Adipocyte (in vitro differentiated cells): Measurements from ENCODE around the gene AHCTF1.
"Not testable (repeated sequence)": the region's sequence is repeated elsewhere in the genome, so short reads cannot be mapped to it uniquely, and the experiment has no call there.

ENCODE experiments used
- DNase-seq: peaks from one replicate; pipeline ENCODE4 v3.0.0-alpha.2; 2015; ENCODE audit warnings: low read depth
- H3K27me3 ChIP-seq: replicated peaks from 2 replicates; pipeline ENCODE4 v1.7.0; 2013; ENCODE audit warnings: mild to moderate bottlenecking, low read length, moderate library complexity; ENCODE audit not compliant: control insufficient read depth, insufficient read depth
- H3K36me3 ChIP-seq: 2 replicates; pipeline ENCODE4 v1.7.0; 2013; ENCODE audit warnings: low read length, mild to moderate bottlenecking, moderate library complexity; ENCODE audit not compliant: control insufficient read depth, insufficient read depth, severe bottlenecking
- H3K4me1 ChIP-seq: 2 replicates; pipeline ENCODE4 v1.7.0; 2013; ENCODE audit warnings: mild to moderate bottlenecking, low read length, moderate library complexity; ENCODE audit not compliant: control insufficient read depth, insufficient read depth
- H3K4me3 ChIP-seq: 2 replicates; pipeline ENCODE4 v1.7.0; 2013; ENCODE audit warnings: mild to moderate bottlenecking, low read length, moderate library complexity
- H3K9ac ChIP-seq: 2 replicates; pipeline ENCODE4 v1.7.0; 2013; ENCODE audit warnings: mild to moderate bottlenecking, low read length, moderate library complexity
- H3K9me3 ChIP-seq: 2 replicates; pipeline ENCODE4 v1.7.0; 2013; ENCODE audit warnings: mild to moderate bottlenecking, low read length, moderate library complexity; ENCODE audit not compliant: control insufficient read depth

AHCTF1 gene

DNA sequence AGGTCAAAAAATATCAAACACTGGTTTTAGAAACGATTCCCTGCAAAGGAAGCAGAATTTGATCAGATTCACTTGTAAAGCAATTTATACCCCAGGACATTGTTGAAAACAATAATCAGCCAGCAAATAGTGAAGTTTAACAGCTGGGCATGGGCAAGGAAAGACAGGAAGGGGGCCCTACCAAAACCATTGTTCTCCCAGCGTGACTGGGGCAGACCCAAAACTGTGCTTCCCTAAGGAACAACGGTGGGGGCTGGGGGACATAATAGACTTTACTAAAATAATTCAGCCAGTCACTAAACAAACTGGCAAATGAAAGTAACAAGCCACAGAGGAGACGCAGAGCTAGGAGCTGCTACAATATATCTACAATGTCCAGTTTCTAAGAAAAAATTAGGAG is 100.2 kb downstream of the AHCTF1 start:
- Histone ChIP-seq H3K4me3 (no peak overlapping the region), H3K4me1 (peaks cover 1% of the 10 kb centered on the region), H3K36me3 (no peaks in the 10 kb centered on the region), H3K27me3 (no peaks in the 10 kb centered on the region), H3K9ac (no peak overlapping the region), H3K9me3 (peaks cover 13% of the 10 kb centered on the region)
- DNase-seq = no peak

GRCh38 chr1:246828818-246829217 is 102.9 kb downstream of the AHCTF1 start:
- H3K27me3 ChIP-seq = no peaks in the 10 kb centered on the region
- H3K9me3 ChIP-seq = peaks cover 13% of the 10 kb centered on the region
- DNase-seq = no peak

GRCh38 chr1:246827396-246827795 is 104.4 kb downstream of the AHCTF1 start:
- H3K4me1 ChIP-seq = no peaks in the 10 kb centered on the region

More at GRCh38 chr1:246828818-246829217, 102.9 kb downstream of the AHCTF1 start:
- Histone ChIP-seq H3K4me1 (no peaks in the 10 kb centered on the region), H3K9ac (no peak overlapping the region), H3K4me3 (no peak overlapping the region), H3K36me3 (no peaks in the 10 kb centered on the region)

DNA sequence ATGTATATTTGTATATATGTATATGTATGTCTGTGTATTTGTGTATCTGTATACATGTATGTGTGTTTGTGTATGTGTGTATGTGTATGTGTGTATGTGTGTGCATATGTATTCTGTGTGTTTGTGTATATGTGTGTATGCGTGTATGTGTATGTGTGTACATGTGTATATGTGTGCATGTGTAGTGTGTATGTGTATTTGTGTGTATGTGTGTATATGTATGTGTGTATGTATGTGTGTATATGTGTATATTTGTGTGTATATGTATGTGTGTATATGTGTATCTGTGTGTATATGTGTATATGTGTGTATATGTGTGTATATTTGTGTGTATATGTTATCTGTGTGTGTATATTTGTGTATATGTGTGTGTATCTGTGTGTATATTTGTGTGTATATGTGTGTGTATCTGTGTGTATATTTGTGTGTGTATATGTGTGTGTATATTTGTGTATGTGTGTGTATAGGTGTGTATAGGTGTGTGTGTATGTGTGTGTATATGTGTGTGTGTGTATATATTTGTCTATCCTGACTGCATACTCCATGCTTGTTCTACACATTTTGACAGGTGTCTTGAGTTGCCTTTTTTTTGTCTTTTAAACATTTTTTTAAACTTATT is 106.1 kb downstream of the AHCTF1 start:
- Histone ChIP-seq H3K9ac (no peak overlapping the region), H3K27me3 (peaks cover 8% of the 10 kb centered on the region), H3K4me1 (no peaks in the 10 kb centered on the region)

More at GRCh38 chr1:246827396-246827795, 104.4 kb downstream of the AHCTF1 start:
- Histone ChIP-seq H3K4me3 (no peak overlapping the region), H3K9ac (no peak overlapping the region), H3K36me3 (no peaks in the 10 kb centered on the region), H3K9me3 (peaks cover 13% of the 10 kb centered on the region), H3K27me3 (no peaks in the 10 kb centered on the region)
- no peak for DNase-seq

GRCh38 chr1:246824541-246824940 is 107.2 kb downstream of the AHCTF1 start:
- Histone ChIP-seq H3K4me3 (no peak overlapping the region), H3K9me3 (peaks cover 9% of the 10 kb centered on the region), H3K36me3 (no peaks in the 10 kb centered on the region), H3K27me3 (peaks cover 14% of the 10 kb centered on the region), H3K9ac (no peak overlapping the region), H3K4me1 (no peaks in the 10 kb centered on the region)
- DNase-seq = no peak

More for the DNA sequence above, 106.1 kb downstream of the AHCTF1 start:
- Histone ChIP-seq H3K4me3 (no peak overlapping the region), H3K9me3 (peaks cover 13% of the 10 kb centered on the region), H3K36me3 (no peaks in the 10 kb centered on the region)
- no peak for DNase-seq

DNA sequence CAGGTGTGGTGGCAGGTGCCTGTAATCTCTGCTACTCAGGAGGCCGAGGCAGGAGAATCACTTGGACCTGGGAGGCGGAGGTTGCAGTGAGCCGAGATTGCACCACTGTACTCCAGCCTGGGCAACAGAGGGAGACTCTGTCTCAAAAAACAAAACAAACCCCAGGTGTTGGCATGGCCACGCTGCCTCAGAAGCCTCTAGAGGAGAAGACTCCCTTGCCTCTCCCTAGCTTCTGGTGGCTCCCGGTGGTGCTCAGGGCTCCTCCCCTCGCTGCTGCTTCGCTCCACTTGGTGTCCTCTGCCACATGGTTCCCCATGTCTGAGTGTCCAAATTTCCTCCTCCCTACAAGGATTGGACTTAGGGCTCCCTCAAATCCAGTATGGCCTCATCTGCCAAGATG is 109.6 kb downstream of the AHCTF1 start:
- H3K27me3 ChIP-seq = peaks cover 19% of the 10 kb centered on the region
- H3K9me3 ChIP-seq, DNase-seq, H3K4me3 ChIP-seq, H3K4me1 ChIP-seq, H3K36me3 ChIP-seq, H3K9ac ChIP-seq: not testable (repeated sequence)

- DNase-seq = no peak
- H3K27me3 ChIP-seq = peaks cover 21% of the 10 kb centered on the region
- H3K9me3 ChIP-seq = no peaks in the 10 kb centered on the region
- H3K36me3 ChIP-seq = no peaks in the 10 kb centered on the region
- no peak overlapping the region for H3K4me3 ChIP-seq
- H3K9ac ChIP-seq = no peak overlapping the region
- no peaks in the 10 kb centered on the region for H3K4me1 ChIP-seq
Measured at GRCh38 chr1:246820666-246821065, 111.1 kb downstream of the AHCTF1 start.

DNA sequence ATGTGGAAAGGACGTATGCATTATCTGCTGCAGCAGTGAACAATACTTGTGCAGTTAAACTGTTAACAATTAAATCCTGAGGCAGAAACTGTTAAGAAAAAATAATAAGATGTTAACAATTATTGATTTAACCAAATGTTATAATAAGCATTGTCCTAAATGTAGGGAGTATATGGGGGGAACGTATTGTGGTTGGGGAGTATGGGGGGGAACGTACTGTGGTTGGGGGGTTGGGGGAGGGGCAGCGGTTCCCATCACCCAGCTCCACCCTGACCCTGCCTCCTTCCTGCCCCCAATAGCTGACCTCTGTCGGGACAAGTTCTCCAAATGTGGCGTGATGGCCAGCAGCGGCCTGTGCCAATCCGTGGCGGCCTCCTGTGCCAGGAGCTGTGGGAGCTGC is 114.0 kb downstream of the AHCTF1 start:
- H3K9ac ChIP-seq, H3K4me1 ChIP-seq, H3K36me3 ChIP-seq, H3K4me3 ChIP-seq, H3K9me3 ChIP-seq: not testable (repeated sequence)
- peak; percentile 28 for DNase-seq
- H3K27me3 ChIP-seq = peaks cover 33% of the 10 kb centered on the region

GRCh38 chr1:246815693-246816270 is 116.0 kb downstream of the AHCTF1 start:
- Histone ChIP-seq H3K4me3 (no peak overlapping the region), H3K27me3 (peaks cover 26% of the 10 kb centered on the region), H3K4me1 (no peaks in the 10 kb centered on the region), H3K36me3 (no peaks in the 10 kb centered on the region), H3K9ac (no peak overlapping the region), H3K9me3 (no peaks in the 10 kb centered on the region)
- no peak for DNase-seq

DNA sequence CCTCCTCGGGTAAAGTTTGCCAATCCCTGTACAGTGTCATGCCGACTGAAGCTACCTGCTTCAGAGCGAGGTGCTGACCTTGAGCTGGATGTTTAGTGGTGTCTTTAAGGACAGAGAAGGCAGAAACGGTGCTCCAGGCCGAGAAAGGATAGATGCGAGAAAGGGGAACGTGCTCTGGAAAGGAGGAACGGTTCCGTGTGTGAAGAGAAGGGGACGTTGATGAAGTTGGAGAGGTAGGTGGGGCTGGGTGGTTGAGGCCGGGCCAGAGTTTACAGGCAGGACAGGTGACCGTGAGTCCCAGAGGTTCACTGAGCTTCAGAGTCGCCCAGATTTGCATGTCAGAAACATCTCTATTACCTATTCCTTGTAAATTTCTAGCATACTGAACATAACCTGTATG is 116.9 kb downstream of the AHCTF1 start:
- Histone ChIP-seq H3K9me3 (no peaks in the 10 kb centered on the region), H3K36me3 (no peaks in the 10 kb centered on the region), H3K27me3 (peaks cover 19% of the 10 kb centered on the region), H3K4me1 (no peaks in the 10 kb centered on the region), H3K4me3 (no peak overlapping the region), H3K9ac (no peak overlapping the region)
- DNase-seq = no peak

DNA sequence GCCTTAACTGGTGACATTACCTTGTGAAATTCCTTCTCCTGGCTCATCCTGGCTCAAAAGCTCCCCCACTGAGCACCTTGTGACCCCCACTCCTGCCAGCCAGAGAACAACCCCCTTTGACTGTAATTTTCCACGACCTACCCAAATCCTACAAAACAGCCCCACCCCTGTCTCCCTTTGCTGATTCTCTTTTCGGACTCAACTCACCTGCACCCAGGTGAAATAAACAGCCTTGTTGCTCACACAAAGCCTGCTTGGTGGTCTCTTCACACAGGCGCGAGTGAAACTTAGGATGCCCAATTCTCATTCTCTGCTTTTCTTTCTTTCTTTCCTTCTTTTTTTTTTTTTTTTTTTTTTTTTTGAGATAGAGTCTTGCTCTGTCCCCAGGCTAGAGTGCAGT is 118.4 kb downstream of the AHCTF1 start:
- H3K9me3 ChIP-seq, H3K36me3 ChIP-seq, H3K4me3 ChIP-seq, H3K9ac ChIP-seq, H3K4me1 ChIP-seq, DNase-seq: not testable (repeated sequence)
- H3K27me3 ChIP-seq = peaks cover 28% of the 10 kb centered on the region

DNA sequence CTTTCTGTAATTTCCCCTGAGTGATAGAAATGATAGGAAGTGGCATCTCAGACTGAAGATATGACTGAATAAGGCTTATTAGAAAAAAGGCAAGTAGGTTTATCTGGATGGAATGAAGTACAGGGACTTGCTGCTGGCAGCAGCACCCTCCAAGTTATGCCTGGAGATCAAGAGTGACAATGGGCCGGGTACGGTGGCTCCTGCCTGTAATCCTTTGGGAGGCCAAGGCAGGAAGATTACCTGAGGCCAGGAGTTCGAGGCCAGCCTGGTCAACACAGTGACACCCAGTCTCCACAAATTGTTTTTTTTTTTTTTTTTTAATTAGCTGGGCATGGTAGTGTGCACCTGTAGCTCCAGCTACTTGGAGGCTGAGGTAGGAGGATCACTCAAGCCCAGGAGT is 119.8 kb downstream of the AHCTF1 start:
- Histone ChIP-seq H3K36me3 (no peaks in the 10 kb centered on the region), H3K4me3 (no peak overlapping the region), H3K4me1 (no peaks in the 10 kb centered on the region), H3K9ac (no peak overlapping the region), H3K27me3 (peaks cover 23% of the 10 kb centered on the region), H3K9me3 (no peaks in the 10 kb centered on the region)
- DNase-seq = no peak
